Activated gamma-delta T cell (primary cell): ENCODE data around the gene PRIM1.
"Not testable (repeated sequence)": the region's sequence is repeated elsewhere in the genome, so short reads cannot be mapped to it uniquely, and the experiment has no call there.

ENCODE experiments used
- DNase-seq: peaks from one replicate; lab custom pipeline; 2025; lab: John Stamatoyannopoulos, UW
- total RNA-seq, 2 donors: gene quantifications; one replicate each; lab custom pipeline; 2026; lab: John Stamatoyannopoulos, UW

The PRIM1 gene
- 17.4 to 22.3 reads per million in 2 donors for total RNA-seq

- DNase-seq, result peak; percentile 76
These were observed at the start of gene PRIM1 for GRCh38 chr12:56751712-56752598. Gene PRIM1 (minus strand): TSS chr12:56752323. CDS start chr12:56752298, 25 bp downstream.

- no peak for DNase-seq
These were observed 48.1 kb upstream of the PRIM1 start for GRCh38 chr12:56800221-56800620.

- DNase-seq, result not testable (repeated sequence)
These were observed 47.2 kb upstream of the PRIM1 start for GRCh38 chr12:56799345-56799744.

GRCh38 chr12:56795791-56796190 lies 43.7 kb upstream of the PRIM1 start:
- not testable (repeated sequence) for DNase-seq

GRCh38 chr12:56795046-56795562 lies 43.0 kb upstream of the PRIM1 start:
- DNase-seq, result not testable (repeated sequence)

GRCh38 chr12:56793124-56793523 lies 41.0 kb upstream of the PRIM1 start:
- DNase-seq, result not testable (repeated sequence)

- no peak for DNase-seq
These were observed 40.6 kb upstream of the PRIM1 start for GRCh38 chr12:56792678-56793077.

GRCh38 chr12:56789429-56789828 lies 37.3 kb upstream of the PRIM1 start:
- not testable (repeated sequence) for DNase-seq

- no peak for DNase-seq
These were observed 35.4 kb upstream of the PRIM1 start for GRCh38 chr12:56787498-56787897.

GRCh38 chr12:56785874-56786273 lies 33.8 kb upstream of the PRIM1 start:
- no peak for DNase-seq

GRCh38 chr12:56785141-56785865 lies 33.2 kb upstream of the PRIM1 start:
- no peak for DNase-seq

- DNase-seq, result no peak
These were observed 29.6 kb upstream of the PRIM1 start for GRCh38 chr12:56781726-56782125.

GRCh38 chr12:56778756-56779155 lies 26.6 kb upstream of the PRIM1 start:
- no peak for DNase-seq

GRCh38 chr12:56776654-56777053 lies 24.5 kb upstream of the PRIM1 start:
- DNase-seq, result no peak

GRCh38 chr12:56775638-56776037 lies 23.5 kb upstream of the PRIM1 start:
- no peak for DNase-seq

GRCh38 chr12:56773113-56773512 lies 21.0 kb upstream of the PRIM1 start:
- DNase-seq, result no peak

- DNase-seq, result no peak
These were observed 20.5 kb upstream of the PRIM1 start for GRCh38 chr12:56772625-56773024.

GRCh38 chr12:56769868-56770267 lies 17.7 kb upstream of the PRIM1 start:
- no peak for DNase-seq

- no peak for DNase-seq
These were observed 16.3 kb upstream of the PRIM1 start for GRCh38 chr12:56768424-56768823.

- DNase-seq, result no peak
These were observed 14.4 kb upstream of the PRIM1 start for GRCh38 chr12:56766535-56766934.

GRCh38 chr12:56763753-56764657 lies 11.9 kb upstream of the PRIM1 start:
- DNase-seq, result no peak

GRCh38 chr12:56761812-56762211 lies 9.7 kb upstream of the PRIM1 start:
- DNase-seq, result no peak
